Activated CD4-positive, alpha-beta T cell treated with anti-CD3 and anti-CD28 coated beads, Interleukin-2, amount 50 U/mL, for 1 hour (primary cell): Measurements from ENCODE around the gene MEGF8.

Experiments
- DNase-seq: peaks from one replicate; pipeline ENCODE4 v3.0.0-alpha.2; 2020

The MEGF8 gene

GRCh38 chr19:42325308-42325895 lies at the start of gene MEGF8:
Gene MEGF8, plus strand, starts transcription at chr19:42325635. Its CDS starts 609 bp downstream, at chr19:42326244.
- peak; percentile 98 for DNase-seq

- no peak for DNase-seq
These were observed 49.2 kb upstream of the MEGF8 start for GRCh38 chr19:42276284-42276683.

- no peak for DNase-seq
These were observed 48.6 kb upstream of the MEGF8 start for GRCh38 chr19:42276821-42277220.

GRCh38 chr19:42277821-42278451 lies 47.5 kb upstream of the MEGF8 start:
- DNase-seq: no peak

- DNase-seq: no peak
These were observed 46.8 kb upstream of the MEGF8 start for GRCh38 chr19:42278452-42279154.

GRCh38 chr19:42279155-42279901 lies 46.1 kb upstream of the MEGF8 start:
- DNase-seq: no peak

- DNase-seq: peak; percentile 83
These were observed 45.3 kb upstream of the MEGF8 start for GRCh38 chr19:42279902-42280814.

GRCh38 chr19:42280815-42281145 lies 44.7 kb upstream of the MEGF8 start:
- no peak for DNase-seq

- DNase-seq: no peak
These were observed 44.1 kb upstream of the MEGF8 start for GRCh38 chr19:42281146-42281826.

GRCh38 chr19:42281827-42282762 lies 43.3 kb upstream of the MEGF8 start:
- DNase-seq: no peak

GRCh38 chr19:42282819-42283187 lies 42.6 kb upstream of the MEGF8 start:
- no peak for DNase-seq

- peak; percentile 95 for DNase-seq
These were observed 42.0 kb upstream of the MEGF8 start for GRCh38 chr19:42283188-42284065.

- DNase-seq: peak; percentile 76
These were observed 41.4 kb upstream of the MEGF8 start for GRCh38 chr19:42284066-42284501.

GRCh38 chr19:42284591-42285341 lies 40.7 kb upstream of the MEGF8 start:
- DNase-seq: no peak

GRCh38 chr19:42285541-42285941 lies 39.9 kb upstream of the MEGF8 start:
- no peak for DNase-seq

- DNase-seq: no peak
These were observed 39.5 kb upstream of the MEGF8 start for GRCh38 chr19:42285988-42286348.

- DNase-seq: no peak
These were observed 39.0 kb upstream of the MEGF8 start for GRCh38 chr19:42286349-42287016.
